ENCODE results near the gene RSKR. TPM values are rescaled to one million over a fixed set of nuclear protein-coding genes. Genes with fewer than 3 reads are reported as not detected.

The RSKR gene
- total and polyA plus RNA-seq, 9 of the 15 experiments (the other 6 are each of a cell fraction or from before 2014, with no cell fraction given): 1.4 to 42.3 (median 16.2) TPM

- TF ChIP-seq GTF2F1 (IDR thresholded peaks at IDR 0.05; ENCODE audit: low read depth, low read length): no peak
Observed at GRCh38 chr17:28571361-28572122, 42.4 kb downstream of the RSKR start, which contains the start of gene PIGS (continued).

- DNase-seq (ENCODE audit: extremely low read depth in 1 of 4, low spot score in 3 of 4): peak; percentile 61 to 81 (median 68)
- no peaks in the 10 kb centered on the region for H3K9me3 ChIP-seq (replicated peaks; ENCODE audit: control insufficient read depth, insufficient read depth, low read depth, low read length)
- no TSS peak for BruUV-seq (replicated peaks)
- peaks cover 72% of the 10 kb centered on the region for H3K79me2 ChIP-seq (ENCODE audit: control insufficient read depth, insufficient read depth, low read length)
- peak overlapping the region; percentile 95 for H2AFZ ChIP-seq (ENCODE audit: low read depth, low read length)
- WGBS (ENCODE audit: insufficient coverage, low coverage, missing lambda C conversion rate): under 1% methylated on average over 38 of the region's 39 CpGs
- peak overlapping the region; percentile 85 for H3K4me2 ChIP-seq (ENCODE audit: insufficient read depth, low read length)
- H3K9me1 ChIP-seq (ENCODE audit: control insufficient read depth, insufficient read depth, low read length): peaks cover 18% of the 10 kb centered on the region
- ChIA-PET POLR2A (interaction anchor here (0.6 to 4.8 kb wide), 21 partner anchors 8 to 713 kb away, joined by 3 to 26 read pairs (median 4); partner anchors contain the start of genes RPL23A, SLC46A1 and UNC119), CTCF (ENCODE audit: low intra/inter-chr PET ratio) (no interaction called here)
- peak overlapping the region; percentile 82 for H3K4me3 ChIP-seq
- peaks cover 57% of the 10 kb centered on the region for H3K36me3 ChIP-seq (ENCODE audit: control insufficient read depth, insufficient read depth, low read length)
- 0 out of 2 replicates have a peak, but pooled peaks cover 8% of the 10 kb centered on the region for H4K20me1 ChIP-seq (replicated peaks; ENCODE audit: control insufficient read depth, insufficient read depth, low read length)
- peak; percentile 70 for FAIRE-seq
- intact Hi-C loops (cut with micrococcal nuclease) (loop anchor here (2.0 kb wide), 1 partner anchor 28 kb away; the partner anchor contains the start of gene SPAG5), in situ Hi-C loops (cut with MboI) (no loop called here)
- no peaks in the 10 kb centered on the region for H3K27me3 ChIP-seq (ENCODE audit: control insufficient read depth in 2 of 2, insufficient read depth in 2 of 2, low read length in 2 of 2)
- H3K9ac ChIP-seq (ENCODE audit: insufficient read depth in 1 of 2, low read depth in 2 of 2, low read length in 2 of 2): peak overlapping the region; percentile 77 to 97
- peak overlapping the region; percentile 74 for H3K27ac ChIP-seq (ENCODE audit: extremely low read depth, low read depth, low read length)
- peaks cover 24 to 25% of the 10 kb centered on the region in 2 experiments; a peak in 4 of 5 replicates for H3K4me1 ChIP-seq (replicated peaks in 1 of 2; ENCODE audit: control insufficient read depth in 2 of 2, insufficient read depth in 2 of 2, low read length in 2 of 2)
- peak; percentile 76 for ATAC-seq
- TF ChIP-seq AFF4 (CRISPR knock-in tag; IDR thresholded peaks at IDR 0.05) (no peak), HDAC1 (IDR thresholded peaks at IDR 0.05) (peak in 1 of 2 experiments; percentile 58; a peak in 1 of 4 replicates), FOXK2 (conservative IDR thresholded peaks at IDR 0.05 in 1 of 2, IDR thresholded peaks at IDR 0.05 in 1 of 2; ENCODE audit: low read depth in 2 of 2) (peak; percentile 85 to 91), ATF3 (IDR thresholded peaks at IDR 0.05) (no peak), ATF3 (CRISPR knock-in tag; conservative IDR thresholded peaks at IDR 0.05) (no peak), EP400 (IDR thresholded peaks at IDR 0.05) (peak; percentile 59; the same call in 1 of the 2 replicates), TAF1 (IDR thresholded peaks at IDR 0.05; ENCODE audit: control insufficient read depth, extremely low read depth, insufficient read depth, low read length, severe bottlenecking) (peak; percentile 57), YY1 (IDR thresholded peaks at IDR 0.05; ENCODE audit: borderline replicate concordance in 1 of 3, control insufficient read depth in 1 of 3, extremely low read depth in 1 of 3, insufficient read depth in 3 of 3, insufficient read length in 1 of 3, insufficient replicate concordance in 2 of 3, low read depth in 1 of 3, low read length in 2 of 3) (peak in 2 of 3 experiments; percentile 65 to 74), CHD1 (IDR thresholded peaks at IDR 0.05; ENCODE audit: low read length) (peak; percentile 84), POLR2AphosphoS5 (IDR thresholded peaks at IDR 0.05; ENCODE audit: control insufficient read depth, insufficient read depth, low read depth, low read length) (peak; percentile 18; the same call in 1 of the 2 replicates)
Observed at GRCh38 chr17:28570716-28571360, 43.1 kb downstream of the RSKR start.

All from K562 (cell line).